HG02763 (cell line): ENCODE results near the gene LCN12.

Source experiments
- ATAC-seq: cut with Tn5 transposase; IDR thresholded peaks from one replicate; pipeline ENCODE4 v1.9.1; 2021; ENCODE audit warnings: mild to moderate bottlenecking, moderate library complexity; ENCODE audit not compliant: unreplicated experiment

LCN12 gene

GRCh38 chr9:136951541-136952320 lies at the start of gene LCN12:
Gene LCN12, plus strand, starts transcription at chr9:136952273. Its CDS starts 55 bp downstream, at chr9:136952328.
- no peak for ATAC-seq

- no peak for ATAC-seq
Measured at GRCh38 chr9:136903041-136903554, 49.0 kb upstream of the LCN12 start.

GRCh38 chr9:136906266-136906665 lies 45.8 kb upstream of the LCN12 start:
- ATAC-seq = no peak

GRCh38 chr9:136907011-136907914 lies 44.8 kb upstream of the LCN12 start:
- ATAC-seq = no peak

- no peak for ATAC-seq
Measured at GRCh38 chr9:136910197-136910900, 41.7 kb upstream of the LCN12 start.

GRCh38 chr9:136910901-136911245 lies 41.2 kb upstream of the LCN12 start:
- no peak for ATAC-seq

GRCh38 chr9:136913701-136914438 lies 38.2 kb upstream of the LCN12 start:
- ATAC-seq = no peak

- no peak for ATAC-seq
Measured at GRCh38 chr9:136915632-136916329, 36.3 kb upstream of the LCN12 start.

GRCh38 chr9:136916330-136917184 lies 35.5 kb upstream of the LCN12 start:
- no peak for ATAC-seq

- no peak for ATAC-seq
Measured at GRCh38 chr9:136917902-136918301, 34.2 kb upstream of the LCN12 start.

- no peak for ATAC-seq
Measured at GRCh38 chr9:136920069-136920468, 32.0 kb upstream of the LCN12 start.

GRCh38 chr9:136920734-136921231 lies 31.3 kb upstream of the LCN12 start:
- ATAC-seq = no peak

GRCh38 chr9:136921307-136921706 lies 30.8 kb upstream of the LCN12 start:
- no peak for ATAC-seq

- no peak for ATAC-seq
Measured at GRCh38 chr9:136921718-136922117, 30.4 kb upstream of the LCN12 start.

- ATAC-seq = no peak
Measured at GRCh38 chr9:136922540-136922939, 29.5 kb upstream of the LCN12 start.

GRCh38 chr9:136923881-136924280 lies 28.2 kb upstream of the LCN12 start:
- ATAC-seq = no peak

- ATAC-seq = no peak
Measured at GRCh38 chr9:136925414-136926153, 26.5 kb upstream of the LCN12 start.

- no peak for ATAC-seq
Measured at GRCh38 chr9:136926154-136926704, 25.8 kb upstream of the LCN12 start.
